HG03571 (cell line): ENCODE measurements around the gene TCEAL2.
"Not testable (repeated sequence)": the region's sequence is repeated elsewhere in the genome, so short reads cannot be mapped to it uniquely, and the experiment has no call there.

Experiments used
- ATAC-seq: cut with Tn5 transposase; IDR thresholded peaks from one replicate; pipeline ENCODE4 v1.9.1; 2021; ENCODE audit not compliant: unreplicated experiment

TCEAL2 gene

GRCh38 chrX:102125436-102125835 is at the start of gene TCEAL2:
TSS of gene TCEAL2 (plus strand) at chrX:102125679. CDS start at chrX:102126831, 1,152 bp downstream.
- ATAC-seq: not testable (repeated sequence)

GRCh38 chrX:102077426-102077825 is 48.1 kb upstream of the TCEAL2 start:
- no peak for ATAC-seq

- ATAC-seq: no peak
These were observed 39.8 kb upstream of the TCEAL2 start for GRCh38 chrX:102085706-102086105.

- ATAC-seq: no peak
These were observed 12.1 kb upstream of the TCEAL2 start for GRCh38 chrX:102113367-102113766.

GRCh38 chrX:102115748-102116147 is 9.7 kb upstream of the TCEAL2 start:
- ATAC-seq: no peak

GRCh38 chrX:102125014-102125413 is 465 bp upstream of the TCEAL2 start:
- ATAC-seq: not testable (repeated sequence)

- ATAC-seq: not testable (repeated sequence)
These were observed 770 bp downstream of the TCEAL2 start for GRCh38 chrX:102126080-102126818.

GRCh38 chrX:102126863-102127262 is 1.4 kb downstream of the TCEAL2 start:
- no peak for ATAC-seq

- no peak for ATAC-seq
These were observed 4.0 kb downstream of the TCEAL2 start for GRCh38 chrX:102129473-102129872.

GRCh38 chrX:102138064-102138463 is 12.6 kb downstream of the TCEAL2 start:
- ATAC-seq: no peak

GRCh38 chrX:102140876-102141275 is 15.4 kb downstream of the TCEAL2 start:
- ATAC-seq: not testable (repeated sequence)

- ATAC-seq: not testable (repeated sequence)
These were observed 16.2 kb downstream of the TCEAL2 start for GRCh38 chrX:102141631-102142030.

GRCh38 chrX:102142274-102142673 is 16.8 kb downstream of the TCEAL2 start, which contains the start of gene TCEAL6:
TSS of gene TCEAL6 (minus strand) at chrX:102142481.
- ATAC-seq: not testable (repeated sequence)

- no peak for ATAC-seq
These were observed 28.9 kb downstream of the TCEAL2 start for GRCh38 chrX:102154218-102154860.

GRCh38 chrX:102154900-102155805 is 29.7 kb downstream of the TCEAL2 start:
- ATAC-seq: no peak

GRCh38 chrX:102155806-102156179 is 30.3 kb downstream of the TCEAL2 start, which contains the start of gene BEX5:
TSS of gene BEX5 (minus strand) at chrX:102155977. CDS start at chrX:102154265, 1,712 bp downstream.
- no peak for ATAC-seq
